Inflammatory macrophage treated with lipopolysaccharide for 4 hours (primary cell): ENCODE data around the gene MDP1.
"Not testable (repeated sequence)": the region's sequence is repeated elsewhere in the genome, so short reads cannot be mapped to it uniquely, and the experiment has no call there.

Source experiments
- DNase-seq: peaks from one replicate; pipeline ENCODE4 v3.0.0-alpha.2; 2020

Gene MDP1

GRCh38 chr14:24231263-24232120 lies 15.6 kb upstream of the MDP1 start:
- DNase-seq, result no peak

GRCh38 chr14:24228902-24229301 lies 13.0 kb upstream of the MDP1 start:
- DNase-seq, result no peak

DNA sequence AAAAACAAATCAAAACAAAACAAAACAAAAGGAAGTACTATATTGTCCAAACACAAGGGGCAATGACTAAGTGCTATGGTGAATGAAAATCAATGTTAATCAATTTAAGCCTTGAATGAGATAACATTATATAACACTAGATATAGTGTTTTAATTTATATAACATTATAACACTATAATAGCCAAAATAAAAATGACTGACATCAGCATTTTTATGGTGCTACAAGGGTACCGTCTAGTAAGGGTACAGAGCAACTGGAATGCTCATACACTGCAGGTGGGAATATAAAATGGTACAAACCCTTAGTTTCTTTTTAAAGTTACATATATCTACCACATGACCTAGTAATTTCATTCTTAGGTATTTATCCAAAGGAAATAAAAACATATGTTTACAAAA lies 10.6 kb upstream of the MDP1 start:
- no peak for DNase-seq

DNA sequence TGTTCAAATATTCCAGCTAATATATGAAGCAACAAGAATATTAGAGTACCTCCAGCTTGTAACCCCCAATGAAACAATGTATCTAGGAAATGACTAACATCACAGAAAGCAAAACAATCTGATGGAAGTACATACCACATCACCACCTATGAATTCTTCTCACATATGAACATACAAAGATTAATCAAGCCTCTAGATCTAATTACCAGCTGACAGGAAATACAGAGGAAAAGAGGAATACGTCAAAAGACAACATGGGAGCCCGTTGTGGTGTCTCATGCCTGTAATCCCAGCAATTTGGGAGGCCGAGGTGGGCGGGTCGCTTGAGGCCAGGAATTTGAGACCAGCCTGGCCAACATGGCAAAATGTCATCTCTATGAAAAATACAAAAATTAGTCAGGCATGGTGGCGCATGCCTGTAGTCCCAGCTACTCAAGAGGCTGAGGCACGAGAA lies 8.8 kb upstream of the MDP1 start:
- no peak for DNase-seq

DNA sequence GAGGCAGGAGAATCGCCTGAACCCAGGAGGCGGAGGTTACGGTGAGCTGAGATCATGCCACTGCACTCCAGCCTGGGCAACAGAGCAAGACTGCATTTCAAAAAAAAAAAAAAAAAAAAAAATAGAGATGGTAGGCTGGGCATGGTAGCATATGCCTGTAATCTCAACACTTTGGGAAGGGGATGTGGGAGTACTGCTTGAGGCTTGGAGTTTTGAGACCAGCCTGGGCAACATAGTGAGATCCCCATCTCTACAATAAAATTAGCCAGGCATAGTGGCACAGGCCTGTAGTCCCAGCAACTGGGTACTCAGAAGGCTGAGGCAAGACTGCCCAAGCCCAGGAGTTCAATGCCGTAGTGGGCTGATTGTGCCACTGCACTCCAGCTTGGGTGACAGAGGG lies 7.1 kb upstream of the MDP1 start:
- not testable (repeated sequence) for DNase-seq

DNA sequence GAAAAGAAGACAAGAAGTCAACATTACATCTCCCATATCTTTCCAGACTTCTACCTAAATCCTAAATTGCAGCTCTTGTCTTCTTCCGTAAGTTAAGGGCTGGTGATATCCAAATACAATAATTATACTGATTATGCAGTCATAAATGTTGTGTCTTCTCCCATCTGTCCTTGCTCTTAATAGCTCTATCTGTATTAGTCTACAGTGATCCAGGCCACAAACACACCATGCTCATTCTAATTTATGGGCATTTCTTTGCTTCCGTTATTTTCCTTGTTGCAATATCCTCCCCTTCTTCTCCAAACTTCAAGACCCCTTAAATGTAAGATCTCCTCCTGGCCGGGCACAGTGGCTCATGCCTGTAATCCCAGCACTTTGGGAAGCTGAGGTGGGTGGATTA lies 3.7 kb upstream of the MDP1 start:
- no peak for DNase-seq

GRCh38 chr14:24219080-24219479 lies 3.2 kb upstream of the MDP1 start:
- no peak for DNase-seq

DNA sequence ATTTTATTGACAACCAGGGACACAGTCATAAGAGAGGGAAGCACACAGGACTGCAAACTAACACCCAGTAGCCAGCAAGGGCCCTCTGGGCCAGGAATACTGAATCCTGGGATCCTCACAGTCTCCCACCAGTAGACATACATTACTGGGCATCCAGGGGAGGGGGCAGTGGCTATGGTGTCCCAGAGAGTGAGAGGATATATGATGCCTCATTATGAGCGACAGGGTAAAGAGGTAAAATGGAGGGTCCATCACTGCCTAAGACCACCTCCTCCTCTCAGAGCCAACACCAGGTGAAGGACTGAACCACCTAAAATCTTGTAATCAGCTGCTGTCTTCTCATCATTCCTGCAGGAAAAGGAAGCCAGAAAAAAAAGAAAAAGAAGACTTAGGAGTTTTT lies 1.0 kb upstream of the MDP1 start:
- DNase-seq, result not testable (repeated sequence)

DNA sequence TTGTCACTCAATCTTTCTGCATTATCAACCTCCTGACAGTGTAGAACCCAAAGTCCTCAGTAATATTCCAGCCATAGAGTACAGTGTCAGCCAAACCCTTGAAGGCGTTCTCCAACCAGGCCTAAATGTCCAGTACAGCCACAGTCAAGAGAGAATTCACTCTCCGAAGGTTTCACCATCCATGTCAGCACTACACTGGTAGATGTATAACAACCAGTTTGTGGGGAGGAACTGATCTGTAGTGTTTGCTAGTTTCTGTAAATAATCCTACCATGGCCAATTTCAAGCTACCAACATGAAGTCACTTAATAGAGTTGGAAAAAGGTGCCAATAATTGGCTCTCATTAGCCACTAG lies 456 bp upstream of the MDP1 start:
- DNase-seq, result no peak

DNA sequence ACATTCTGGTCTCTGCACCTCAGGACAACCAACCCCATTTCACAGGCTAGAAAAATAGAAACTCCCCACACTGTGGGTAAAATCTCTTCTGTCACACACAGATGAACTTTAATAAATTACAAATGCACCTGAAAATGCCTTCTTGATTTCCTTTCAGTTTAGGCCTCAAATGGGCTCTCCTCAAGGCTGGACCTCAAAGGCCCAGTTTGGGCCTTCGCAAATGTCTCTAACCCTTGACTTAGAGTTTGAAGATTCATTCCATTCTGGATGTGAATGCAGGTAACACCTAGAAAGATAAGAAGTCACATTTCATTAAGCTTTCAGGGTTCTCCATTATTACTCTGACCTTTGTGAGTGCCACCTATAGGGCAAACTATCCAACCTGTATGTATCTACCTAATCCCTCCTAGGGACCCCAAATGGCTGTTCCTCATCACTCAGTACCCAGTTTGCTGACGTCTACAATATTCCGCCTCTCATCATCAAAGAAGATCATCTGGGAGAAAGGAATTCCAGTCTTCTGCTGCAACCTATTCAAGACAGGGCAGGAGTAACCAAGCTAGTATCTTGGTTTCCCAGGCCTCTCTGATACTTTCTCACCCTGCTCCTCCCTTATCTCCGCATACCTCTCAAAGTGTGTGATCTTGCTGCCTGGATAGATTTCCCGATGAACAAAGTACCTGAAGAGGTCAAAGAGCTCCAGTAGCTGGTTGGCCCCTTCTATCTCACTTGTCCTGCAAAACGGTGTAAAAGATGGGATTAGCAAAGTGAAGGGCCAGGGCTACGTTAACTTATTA lies 1.8 kb downstream of the MDP1 start:
- DNase-seq, result no peak

- peak; percentile 99 for DNase-seq
Measured at GRCh38 chr14:24212924-24213865, 2.7 kb downstream of the MDP1 start, which contains the start of gene CHMP4A. CHMP4A (minus strand) TSS chr14:24213488; CDS start chr14:24213439, 49 bp downstream.

DNA sequence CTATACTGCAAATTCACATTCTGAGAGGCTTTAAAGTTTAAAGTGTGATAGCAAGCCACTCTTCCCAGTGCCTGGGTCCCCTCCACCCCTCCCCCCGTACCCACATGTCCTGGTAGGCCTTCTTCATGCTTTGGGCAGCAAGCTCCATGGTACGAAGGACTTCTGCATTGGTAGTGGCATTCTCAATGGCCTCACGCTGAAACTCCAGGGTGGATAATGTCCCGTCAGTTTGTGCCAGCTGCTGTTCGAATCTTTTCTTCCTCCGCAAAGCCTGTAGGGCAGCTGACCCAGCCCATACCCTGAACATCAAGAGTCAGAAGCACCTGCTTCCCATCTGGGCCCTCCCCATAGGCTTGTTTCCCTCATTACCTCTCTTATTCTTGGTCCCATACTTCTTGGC lies 4.6 kb downstream of the MDP1 start:
- DNase-seq, result no peak

GRCh38 chr14:24207625-24208024 lies 8.2 kb downstream of the MDP1 start:
- no peak for DNase-seq

DNA sequence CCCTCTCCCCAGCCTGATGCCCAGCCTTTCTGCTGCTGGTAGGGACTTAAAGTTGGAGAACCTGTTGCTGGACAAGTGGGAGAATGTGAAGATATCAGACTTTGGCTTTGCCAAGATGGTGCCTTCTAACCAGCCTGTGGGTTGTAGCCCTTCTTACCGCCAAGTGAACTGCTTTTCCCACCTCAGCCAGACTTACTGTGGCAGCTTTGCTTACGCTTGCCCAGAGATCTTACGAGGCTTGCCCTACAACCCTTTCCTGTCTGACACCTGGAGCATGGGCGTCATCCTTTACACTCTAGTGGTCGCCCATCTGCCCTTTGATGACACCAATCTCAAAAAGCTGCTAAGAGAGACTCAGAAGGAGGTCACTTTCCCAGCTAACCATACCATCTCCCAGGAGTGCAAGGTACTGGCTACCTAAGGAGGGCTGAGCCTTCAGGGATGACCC lies 8.7 kb downstream of the MDP1 start:
- no peak for DNase-seq

DNA sequence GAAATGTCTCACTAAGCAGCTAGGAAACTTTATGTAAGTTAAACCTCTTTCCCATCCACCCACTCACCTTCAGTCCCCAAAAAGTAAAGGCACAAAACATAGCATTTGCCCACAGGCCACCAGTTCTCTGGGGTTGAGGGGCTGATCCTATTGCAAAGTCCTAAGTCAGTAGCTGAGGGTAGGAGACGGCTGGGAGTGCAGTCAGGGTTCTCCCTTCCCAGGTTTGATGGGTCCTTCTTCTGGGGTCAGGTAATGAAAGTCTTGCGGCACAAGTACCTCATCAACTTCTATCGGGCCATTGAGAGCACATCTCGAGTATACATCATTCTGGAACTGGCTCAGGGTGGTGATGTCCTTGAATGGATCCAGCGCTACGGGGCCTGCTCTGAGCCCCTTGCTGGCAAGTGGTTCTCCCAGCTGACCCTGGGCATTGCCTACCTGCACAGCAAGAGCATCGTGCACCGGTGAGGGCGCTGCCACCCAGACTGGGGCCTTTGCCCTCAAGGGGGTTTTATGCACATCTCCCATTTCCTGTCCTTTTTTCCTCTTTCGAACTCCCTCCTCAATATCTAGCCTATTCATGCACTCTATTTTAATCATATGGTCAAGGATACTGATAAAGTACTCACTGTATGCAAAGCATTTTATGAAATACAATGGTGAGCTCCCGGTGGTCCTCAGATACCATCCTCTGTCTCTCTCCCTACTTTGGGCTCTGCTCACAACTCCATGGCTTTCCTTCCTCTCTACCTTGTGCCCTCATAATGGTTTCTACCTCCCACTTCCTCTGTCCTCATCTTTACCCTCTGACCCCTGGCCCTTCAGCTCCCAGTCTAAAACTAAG lies 9.4 kb downstream of the MDP1 start:
- no peak for DNase-seq

DNA sequence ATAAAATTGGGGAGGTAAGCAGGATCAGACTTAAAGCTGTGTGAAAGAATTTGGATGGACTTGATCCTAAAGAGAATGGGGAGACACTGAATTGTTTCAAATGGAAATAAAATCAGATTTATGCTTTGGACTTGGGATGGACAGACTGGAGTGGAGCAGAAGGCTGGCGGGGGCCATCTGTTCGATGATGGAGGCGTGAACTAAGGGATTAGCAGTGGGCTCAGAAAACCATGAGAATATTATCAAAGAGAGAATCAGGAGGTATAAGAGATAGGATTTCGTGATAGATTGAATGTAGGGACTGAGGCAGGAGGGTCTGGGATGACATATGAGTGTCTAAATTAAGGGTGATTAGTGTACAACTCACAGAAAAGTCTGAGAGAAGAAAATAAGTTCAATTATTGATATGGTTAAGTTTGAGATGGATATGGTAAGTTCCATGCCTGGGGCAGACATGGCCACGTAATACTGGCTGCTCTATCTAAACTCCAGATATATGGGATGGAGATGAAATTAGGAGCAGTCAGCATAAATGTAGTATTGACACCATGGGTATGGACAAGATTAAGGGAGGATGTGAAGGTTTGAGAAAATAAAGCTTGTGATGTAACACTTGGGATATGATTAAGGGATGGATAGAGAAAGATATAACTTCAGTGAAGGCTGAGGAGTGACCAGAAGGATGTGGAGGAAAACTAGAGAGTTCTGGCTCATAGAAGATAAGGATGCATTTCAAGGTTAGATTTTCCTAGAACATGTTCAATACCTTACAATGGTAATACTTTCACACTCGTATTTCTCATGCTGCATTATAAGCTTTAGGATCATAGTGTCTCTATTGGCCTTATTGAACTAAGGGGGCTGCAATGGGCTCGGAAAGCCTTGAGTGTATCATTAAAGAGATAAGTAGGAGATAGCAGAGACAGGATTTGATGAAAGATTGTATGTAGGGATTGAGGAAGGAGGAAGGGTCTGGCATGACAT lies 11.4 kb downstream of the MDP1 start:
- no peak for DNase-seq

GRCh38 chr14:24203249-24203886 lies 12.5 kb downstream of the MDP1 start:
- DNase-seq, result not testable (repeated sequence)

- DNase-seq, result not testable (repeated sequence)
Measured at GRCh38 chr14:24202538-24202937, 13.3 kb downstream of the MDP1 start.

DNA sequence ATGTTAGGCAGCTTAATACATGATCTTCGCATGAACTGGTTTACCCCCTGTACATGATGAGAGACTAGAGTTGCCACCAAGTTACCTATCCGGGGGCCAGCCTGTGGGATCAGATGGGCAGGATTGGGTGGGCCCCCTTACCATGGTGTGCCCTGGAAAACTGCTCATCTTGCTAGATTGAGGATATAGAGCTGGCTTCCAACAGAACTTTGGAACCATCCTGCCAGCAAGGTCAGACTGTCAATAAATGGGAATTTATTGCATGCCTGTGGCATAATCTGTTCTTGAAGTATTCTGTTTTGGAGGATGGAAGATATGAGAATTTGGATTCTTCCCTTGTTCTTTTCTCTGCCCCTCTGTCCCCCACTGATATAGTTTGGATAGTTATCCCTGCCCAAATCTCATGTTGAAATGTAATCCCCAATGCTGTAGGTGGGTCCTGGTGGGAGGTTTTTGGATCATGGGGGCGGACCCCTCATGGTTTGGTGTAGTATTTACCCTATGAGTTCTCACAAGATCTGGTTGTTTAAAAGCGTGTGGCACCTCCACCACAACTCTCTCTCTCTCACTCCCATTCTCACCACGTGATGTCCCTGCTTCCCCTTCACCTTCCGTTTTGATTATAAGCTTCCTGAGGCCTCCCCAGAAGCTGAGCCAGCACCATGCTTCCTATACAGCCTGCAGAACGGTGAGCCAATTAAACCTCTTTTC lies 16.9 kb downstream of the MDP1 start:
- no peak for DNase-seq
